22Rv1 (cell line): Measurements from ENCODE around the gene SMYD3.

Experiments used
- H3K27ac ChIP-seq: fragments of 450-650 bp; 2 replicates; pipeline ENCODE4 v1.5.1; 2017
- CTCF ChIP-seq: fragments of 450-650 bp; IDR thresholded peaks from 2 replicates; pipeline ENCODE4 v1.5.1; 2017; ENCODE audit warnings: mild to moderate bottlenecking
- ZFX ChIP-seq: fragments of 450-650 bp; IDR thresholded peaks from 2 replicates; pipeline ENCODE4 v1.6.1; 2017; ENCODE audit warnings: antibody characterized with exemption, borderline replicate concordance

The SMYD3 gene

GRCh38 chr1:245791410-245792312 lies 715.4 kb downstream of the SMYD3 start:
- no peak overlapping the region for H3K27ac ChIP-seq
- TF ChIP-seq ZFX, result no peak
- TF ChIP-seq CTCF, result no peak

- no peak for TF ChIP-seq CTCF
- TF ChIP-seq ZFX, result no peak
- no peak overlapping the region for H3K27ac ChIP-seq
These were observed 716.6 kb downstream of the SMYD3 start for GRCh38 chr1:245790441-245790840.

GRCh38 chr1:245788886-245789285 lies 718.2 kb downstream of the SMYD3 start:
- TF ChIP-seq CTCF (no peak), ZFX (no peak)
- H3K27ac ChIP-seq, result no peak overlapping the region

GRCh38 chr1:245788269-245788668 lies 718.8 kb downstream of the SMYD3 start:
- TF ChIP-seq CTCF (no peak), ZFX (no peak)
- no peak overlapping the region for H3K27ac ChIP-seq

GRCh38 chr1:245786948-245787347 lies 720.1 kb downstream of the SMYD3 start:
- H3K27ac ChIP-seq, result no peak overlapping the region
- TF ChIP-seq CTCF (no peak), ZFX (no peak)

GRCh38 chr1:245779797-245780755 lies 727.0 kb downstream of the SMYD3 start:
- no peak for TF ChIP-seq ZFX
- no peak for TF ChIP-seq CTCF
- H3K27ac ChIP-seq, result no peak overlapping the region
